ENCODE results near the gene KLHL29.
"Not testable (repeated sequence)": the region's sequence is repeated elsewhere in the genome, so short reads cannot be mapped to it uniquely, and the experiment has no call there.

The KLHL29 gene

DNA sequence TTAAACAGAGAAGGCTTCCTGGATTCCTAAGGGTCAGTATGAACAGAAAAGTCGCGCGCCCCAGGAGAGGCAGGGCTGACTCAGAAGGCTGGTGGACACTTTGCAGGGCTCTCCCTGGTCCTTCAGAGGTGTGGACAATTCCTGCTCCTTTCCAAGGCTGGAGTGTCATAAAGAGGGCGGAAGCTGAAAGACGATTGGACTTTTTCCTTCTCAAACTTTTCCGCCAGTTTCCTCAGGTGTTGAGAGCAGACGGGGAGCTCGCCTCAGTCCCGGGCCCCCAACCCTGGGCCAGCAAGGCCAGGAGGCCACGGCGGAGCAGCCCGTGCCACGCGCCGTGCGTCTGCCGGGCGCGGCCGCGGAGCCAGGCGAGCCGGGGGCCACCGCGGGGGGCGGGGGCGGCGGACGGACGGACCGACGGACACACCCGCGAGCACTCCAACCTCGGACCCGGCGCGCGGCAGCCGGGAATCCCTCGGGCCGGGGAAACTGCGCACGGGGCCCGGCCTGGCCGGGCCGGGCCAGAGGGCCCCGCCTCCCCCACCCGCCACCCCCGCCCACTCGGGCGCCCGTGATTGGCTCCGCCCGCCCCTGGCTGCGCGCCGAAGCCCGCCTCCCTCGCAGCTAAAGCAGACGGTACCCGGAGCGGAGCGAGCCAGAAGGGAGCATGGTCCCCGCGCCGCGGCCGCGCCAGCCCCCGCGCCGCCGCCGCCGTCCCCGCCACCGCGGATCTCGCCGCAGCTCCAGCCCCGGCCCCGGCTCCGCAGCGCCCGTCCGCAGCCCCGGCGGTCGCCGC is at the start of gene KLHL29:
Gene KLHL29, plus strand, starts transcription at position 629 of the 793 bp plus-strand sequence. CDS start 177,018 bp downstream, outside the sequence.
- Histone ChIP-seq H3K4me3 (ENCODE audit: low read depth, low read length) (peak within 1 kb of the TSS; percentile 77), H3K27me3 (ENCODE audit: control insufficient read depth, insufficient read depth, low read length) (peaks cover 61% of the 10 kb centered on the region), H3K9ac (ENCODE audit: low read depth, low read length) (no peak within 1 kb of the TSS), H3K4me1 (ENCODE audit: control insufficient read depth, insufficient read depth, low read length) (peaks cover 2% of the 10 kb centered on the region), H3K36me3 (ENCODE audit: control insufficient read depth, insufficient read depth, low read length) (no peaks in the 10 kb centered on the region), H3K9me3 (ENCODE audit: control insufficient read depth, insufficient read depth, low read length) (no peaks in the 10 kb centered on the region)

DNA sequence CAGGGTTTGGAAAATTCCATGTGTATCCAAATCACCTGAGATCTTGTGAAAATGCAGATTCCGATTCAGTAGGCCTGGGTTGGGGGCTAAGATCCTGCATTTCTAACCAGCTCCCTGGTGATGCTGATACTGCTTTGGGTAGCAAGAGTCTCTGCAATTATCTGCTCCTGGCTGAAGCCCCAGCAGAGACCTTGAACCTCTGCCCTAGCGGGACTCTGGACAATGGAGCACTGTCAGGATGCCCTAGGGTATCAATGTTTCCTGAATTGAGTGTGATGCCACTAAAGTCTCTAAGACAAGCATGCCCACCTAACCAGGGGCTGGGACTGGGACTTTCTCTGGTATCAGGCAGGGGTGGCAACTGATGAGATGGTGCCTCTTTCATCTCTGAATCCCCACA is 49.4 kb upstream of the KLHL29 start:
- no peaks in the 10 kb centered on the region for H3K27me3 ChIP-seq (ENCODE audit: control insufficient read depth, insufficient read depth, low read length)
- H3K4me1 ChIP-seq (ENCODE audit: control insufficient read depth, insufficient read depth, low read length): no peaks in the 10 kb centered on the region
- no peaks in the 10 kb centered on the region for H3K9me3 ChIP-seq (ENCODE audit: control insufficient read depth, insufficient read depth, low read length)
- H3K9ac ChIP-seq (ENCODE audit: low read depth, low read length): no peak overlapping the region
- no peak overlapping the region for H3K4me3 ChIP-seq (ENCODE audit: low read depth, low read length)
- H3K36me3 ChIP-seq (ENCODE audit: control insufficient read depth, insufficient read depth, low read length): no peaks in the 10 kb centered on the region

- Histone ChIP-seq H3K4me1 (ENCODE audit: control insufficient read depth, insufficient read depth, low read length) (no peaks in the 10 kb centered on the region), H3K9me3 (ENCODE audit: control insufficient read depth, insufficient read depth, low read length) (no peaks in the 10 kb centered on the region), H3K4me3 (ENCODE audit: low read depth, low read length) (no peak overlapping the region), H3K9ac (ENCODE audit: low read depth, low read length) (no peak overlapping the region), H3K27me3 (ENCODE audit: control insufficient read depth, insufficient read depth, low read length) (no peaks in the 10 kb centered on the region), H3K36me3 (ENCODE audit: control insufficient read depth, insufficient read depth, low read length) (no peaks in the 10 kb centered on the region)
Observed at GRCh38 chr2:23342075-23342474, 42.9 kb upstream of the KLHL29 start.

- no peaks in the 10 kb centered on the region for H3K4me1 ChIP-seq (ENCODE audit: control insufficient read depth, insufficient read depth, low read length)
- H3K4me3 ChIP-seq (ENCODE audit: low read depth, low read length): no peak overlapping the region
- no peaks in the 10 kb centered on the region for H3K9me3 ChIP-seq (ENCODE audit: control insufficient read depth, insufficient read depth, low read length)
- H3K36me3 ChIP-seq (ENCODE audit: control insufficient read depth, insufficient read depth, low read length): no peaks in the 10 kb centered on the region
- H3K27me3 ChIP-seq (ENCODE audit: control insufficient read depth, insufficient read depth, low read length): peaks cover 2% of the 10 kb centered on the region
- H3K9ac ChIP-seq (ENCODE audit: low read depth, low read length): no peak overlapping the region
Observed at GRCh38 chr2:23346029-23346428, 39.0 kb upstream of the KLHL29 start.

DNA sequence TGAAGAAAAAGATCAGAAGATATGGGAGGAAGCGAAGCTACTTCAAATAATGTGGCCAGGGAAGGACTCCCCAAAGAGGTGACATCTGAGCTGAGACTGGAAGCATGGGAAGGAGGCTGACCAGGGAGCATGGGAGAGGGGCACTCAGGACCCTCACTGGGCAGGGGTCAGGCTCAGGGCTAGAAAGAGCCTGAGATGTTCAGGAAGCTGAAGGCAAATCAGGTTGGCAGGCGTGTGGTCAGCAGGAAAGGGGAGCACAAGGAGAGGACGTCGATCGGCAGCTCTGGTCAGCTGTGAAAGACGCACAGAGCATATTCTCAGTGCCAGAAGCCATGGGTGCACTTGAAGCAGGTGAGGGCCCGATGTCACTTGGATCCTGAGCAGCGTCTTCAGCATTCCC is 38.2 kb upstream of the KLHL29 start:
- no peaks in the 10 kb centered on the region for H3K4me1 ChIP-seq (ENCODE audit: control insufficient read depth, insufficient read depth, low read length)
- H3K36me3 ChIP-seq (ENCODE audit: control insufficient read depth, insufficient read depth, low read length): no peaks in the 10 kb centered on the region
- no peak overlapping the region for H3K4me3 ChIP-seq (ENCODE audit: low read depth, low read length)
- no peaks in the 10 kb centered on the region for H3K9me3 ChIP-seq (ENCODE audit: control insufficient read depth, insufficient read depth, low read length)
- H3K27me3 ChIP-seq (ENCODE audit: control insufficient read depth, insufficient read depth, low read length): peaks cover 6% of the 10 kb centered on the region
- H3K9ac ChIP-seq (ENCODE audit: low read depth, low read length): no peak overlapping the region

DNA sequence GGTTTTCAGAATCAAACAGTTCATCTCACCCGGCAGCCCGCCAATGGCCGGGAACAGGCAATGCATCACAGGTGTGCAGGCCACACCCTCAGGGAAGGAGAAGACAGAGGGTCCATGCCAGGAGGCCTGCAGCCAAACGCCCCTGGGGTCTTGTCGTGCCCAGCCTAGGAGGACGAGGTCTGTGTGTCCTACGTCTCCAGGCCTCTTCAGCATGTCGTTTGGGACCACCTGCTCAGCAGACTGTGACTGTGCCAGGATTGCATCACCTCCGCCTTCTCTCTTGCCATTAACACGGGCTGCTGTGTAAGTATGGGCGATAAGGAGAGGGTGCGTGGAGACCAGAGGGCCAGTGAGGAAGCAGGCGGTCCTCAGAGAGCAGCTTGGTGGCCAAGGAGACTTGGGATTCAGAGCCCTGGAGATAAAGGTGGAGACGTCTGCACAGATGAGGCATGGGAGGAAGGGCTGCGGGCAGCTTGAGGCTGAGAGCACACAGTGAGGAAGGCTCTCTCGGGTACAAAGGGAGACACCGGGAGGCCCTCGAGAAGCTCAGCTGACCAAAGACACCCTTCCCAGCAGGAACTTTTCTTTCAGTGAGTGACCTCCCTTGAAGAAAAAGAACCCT is 37.4 kb upstream of the KLHL29 start:
- H3K36me3 ChIP-seq (ENCODE audit: control insufficient read depth, insufficient read depth, low read length): no peaks in the 10 kb centered on the region
- H3K27me3 ChIP-seq (ENCODE audit: control insufficient read depth, insufficient read depth, low read length): peaks cover 13% of the 10 kb centered on the region
- no peaks in the 10 kb centered on the region for H3K4me1 ChIP-seq (ENCODE audit: control insufficient read depth, insufficient read depth, low read length)
- H3K9me3 ChIP-seq (ENCODE audit: control insufficient read depth, insufficient read depth, low read length): no peaks in the 10 kb centered on the region
- no peak overlapping the region for H3K9ac ChIP-seq (ENCODE audit: low read depth, low read length)
- no peak overlapping the region for H3K4me3 ChIP-seq (ENCODE audit: low read depth, low read length)

DNA sequence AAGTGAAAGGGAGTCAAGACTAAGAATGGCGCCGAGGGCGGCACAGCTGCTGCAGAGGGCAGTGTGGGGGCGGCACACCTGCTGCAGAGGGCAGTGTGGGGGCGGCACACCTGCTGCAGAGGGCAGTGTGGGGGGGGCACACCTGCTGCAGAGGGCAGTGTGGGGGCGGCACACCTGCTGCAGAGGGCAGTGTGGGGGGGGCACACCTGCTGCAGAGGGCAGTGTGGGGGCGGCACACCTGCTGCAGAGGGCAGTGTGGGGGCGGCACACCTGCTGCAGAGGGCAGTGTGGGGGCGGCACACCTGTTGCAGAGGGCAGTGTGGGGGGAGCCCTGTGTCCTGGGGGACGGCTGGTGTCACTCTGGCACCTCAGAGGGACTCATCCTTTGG is 36.9 kb upstream of the KLHL29 start:
- not testable (repeated sequence) for H3K4me3 ChIP-seq (ENCODE audit: low read depth, low read length); H3K9me3 ChIP-seq (ENCODE audit: control insufficient read depth, insufficient read depth, low read length); H3K4me1 ChIP-seq (ENCODE audit: control insufficient read depth, insufficient read depth, low read length); H3K36me3 ChIP-seq (ENCODE audit: control insufficient read depth, insufficient read depth, low read length); H3K9ac ChIP-seq (ENCODE audit: low read depth, low read length)
- H3K27me3 ChIP-seq (ENCODE audit: control insufficient read depth, insufficient read depth, low read length): peaks cover 13% of the 10 kb centered on the region

- Histone ChIP-seq H3K9ac (ENCODE audit: low read depth, low read length) (no peak overlapping the region), H3K4me1 (ENCODE audit: control insufficient read depth, insufficient read depth, low read length) (no peaks in the 10 kb centered on the region), H3K9me3 (ENCODE audit: control insufficient read depth, insufficient read depth, low read length) (no peaks in the 10 kb centered on the region), H3K4me3 (ENCODE audit: low read depth, low read length) (no peak overlapping the region), H3K27me3 (ENCODE audit: control insufficient read depth, insufficient read depth, low read length) (peaks cover 13% of the 10 kb centered on the region), H3K36me3 (ENCODE audit: control insufficient read depth, insufficient read depth, low read length) (no peaks in the 10 kb centered on the region)
Observed at GRCh38 chr2:23349508-23349907, 35.5 kb upstream of the KLHL29 start.

- Histone ChIP-seq H3K27me3 (ENCODE audit: control insufficient read depth, insufficient read depth, low read length) (peaks cover 13% of the 10 kb centered on the region), H3K4me3 (ENCODE audit: low read depth, low read length) (no peak overlapping the region), H3K36me3 (ENCODE audit: control insufficient read depth, insufficient read depth, low read length) (no peaks in the 10 kb centered on the region), H3K9ac (ENCODE audit: low read depth, low read length) (no peak overlapping the region), H3K9me3 (ENCODE audit: control insufficient read depth, insufficient read depth, low read length) (no peaks in the 10 kb centered on the region), H3K4me1 (ENCODE audit: control insufficient read depth, insufficient read depth, low read length) (no peaks in the 10 kb centered on the region)
Observed at GRCh38 chr2:23350041-23350791, 34.8 kb upstream of the KLHL29 start.

- no peaks in the 10 kb centered on the region for H3K36me3 ChIP-seq (ENCODE audit: control insufficient read depth, insufficient read depth, low read length)
- H3K4me3 ChIP-seq (ENCODE audit: low read depth, low read length): no peak overlapping the region
- no peaks in the 10 kb centered on the region for H3K9me3 ChIP-seq (ENCODE audit: control insufficient read depth, insufficient read depth, low read length)
- H3K4me1 ChIP-seq (ENCODE audit: control insufficient read depth, insufficient read depth, low read length): no peaks in the 10 kb centered on the region
- H3K9ac ChIP-seq (ENCODE audit: low read depth, low read length): no peak overlapping the region
- peaks cover 13% of the 10 kb centered on the region for H3K27me3 ChIP-seq (ENCODE audit: control insufficient read depth, insufficient read depth, low read length)
Observed at GRCh38 chr2:23350792-23351355, 34.1 kb upstream of the KLHL29 start.

- no peak overlapping the region for H3K9ac ChIP-seq (ENCODE audit: low read depth, low read length)
- no peaks in the 10 kb centered on the region for H3K36me3 ChIP-seq (ENCODE audit: control insufficient read depth, insufficient read depth, low read length)
Observed at GRCh38 chr2:23351388-23352141, 33.4 kb upstream of the KLHL29 start.

More at GRCh38 chr2:23351388-23352141, 33.4 kb upstream of the KLHL29 start:
- no peaks in the 10 kb centered on the region for H3K4me1 ChIP-seq (ENCODE audit: control insufficient read depth, insufficient read depth, low read length)
- peaks cover 13% of the 10 kb centered on the region for H3K27me3 ChIP-seq (ENCODE audit: control insufficient read depth, insufficient read depth, low read length)
- H3K9me3 ChIP-seq (ENCODE audit: control insufficient read depth, insufficient read depth, low read length): no peaks in the 10 kb centered on the region
- peak overlapping the region; percentile 4 for H3K4me3 ChIP-seq (ENCODE audit: low read depth, low read length)
